HepG2 (cell line): ENCODE data around the gene CA10. TPM values are rescaled to one million over a fixed set of nuclear protein-coding genes. Genes with fewer than 3 reads are reported as not detected.

Experiments
- ATAC-seq: fragments of 200-7000 bp; cut with Tn5 transposase; 3 replicates; pipeline ENCODE4 v1.9.1; 2020; ENCODE audit warnings: mild to moderate bottlenecking, moderate library complexity
- BruUV-seq: library from RNA; stranded (reverse); fragments of 400-500 nt; replicated peaks from 2 replicates; lab custom pipeline; 2021; lab: Mats Ljungman, UMichigan
- CTCF ChIA-PET: fragments of 300-600 bp; formaldehyde crosslinking; extraction: SDS; loops from one replicate; lab custom pipeline; 2021; ENCODE audit warnings: low total read pairs, inconsistent platforms, low intra/inter-chr PET ratio; lab: Yijun Ruan, JAX
- POLR2A ChIA-PET: fragments of 350-600 bp; sonication (Branson Sonifier 250); formaldehyde crosslinking; loops from one replicate; lab custom pipeline; 2020; ENCODE audit warnings: antibody characterized with exemption, inconsistent platforms; lab: Yijun Ruan, JAX
- DNase-seq: peaks from one replicate; pipeline ENCODE4 v3.0.0-alpha.2; 2015; ENCODE audit warnings: low spot score
- FAIRE-seq: peaks from 3 replicates; lab custom pipeline; 2011; peaks lifted over from hg19 to GRCh38; lab: Jason Lieb, UNC
- H2AFZ ChIP-seq: one replicate; pipeline ENCODE4 v1.6.1; 2011; ENCODE audit warnings: low read length, inconsistent platforms
- H3K27ac ChIP-seq: fragments of 300-600 bp; 3 replicates; pipeline ENCODE4 v1.8.0; 2011; ENCODE audit warnings: mixed run types, mild to moderate bottlenecking, mixed read lengths, low read length, inconsistent platforms; ENCODE audit not compliant: insufficient read depth; ENCODE audit errors: extremely low read length
- H3K27me3 ChIP-seq, 2 experiments: fragments of 200-600 bp in 1 of 2; 2 replicates in 1 of 2; 3 replicates in 1 of 2; pipeline versions ENCODE4 v1.6.0 to v1.8.0; 2011; ENCODE audit warnings: low read length in 2 of 2, mild to moderate bottlenecking in 2 of 2, moderate library complexity in 2 of 2, inconsistent platforms in 1 of 2; ENCODE audit not compliant: insufficient read depth in 2 of 2, control insufficient read depth in 1 of 2
- H3K36me3 ChIP-seq, 2 experiments: fragments of 200-600 bp in 1 of 2; replicated peaks in 1 of 2; 2 replicates in 1 of 2; 3 replicates in 1 of 2; pipeline versions ENCODE4 v1.5.1 to v1.8.0; 2011; ENCODE audit warnings: low read length in 2 of 2, inconsistent platforms in 1 of 2; ENCODE audit not compliant: insufficient read depth in 2 of 2, control insufficient read depth in 1 of 2
- H3K4me1 ChIP-seq: 2 replicates; pipeline ENCODE4 v1.5.1; 2012; ENCODE audit warnings: low read length, inconsistent platforms; ENCODE audit not compliant: insufficient read depth
- H3K4me2 ChIP-seq: 2 replicates; pipeline ENCODE4 v1.6.0; 2011; ENCODE audit warnings: low read depth, low read length, inconsistent platforms
- H3K4me3 ChIP-seq, 3 experiments: fragments of 200-600 bp in 1 of 3; sonication (generic), shearing (Covaris generic) in 1 of 3; replicated peaks in 1 of 3; 2 replicates each; pipeline ENCODE4 v1.5.1; 2011 to 2016; ENCODE audit warnings: low read length in 3 of 3, inconsistent platforms in 2 of 3, low read depth in 2 of 3, mild to moderate bottlenecking in 2 of 3, control low read depth in 1 of 3, mixed read lengths in 1 of 3; ENCODE audit not compliant: insufficient read depth in 1 of 3
- H3K79me2 ChIP-seq: one replicate; pipeline ENCODE4 v1.6.1; 2011; ENCODE audit warnings: low read length, inconsistent platforms; ENCODE audit not compliant: insufficient read depth
- H3K9ac ChIP-seq: 2 replicates; pipeline ENCODE4 v1.6.0; 2011; ENCODE audit warnings: mild to moderate bottlenecking, low read depth, low read length, inconsistent platforms; ENCODE audit not compliant: insufficient read depth
- H3K9me3 ChIP-seq: 2 replicates; pipeline ENCODE4 v1.5.1; 2012; ENCODE audit warnings: mild to moderate bottlenecking, low read length
- H4K20me1 ChIP-seq: 2 replicates; pipeline ENCODE4 v1.6.0; 2011; ENCODE audit warnings: inconsistent platforms, mild to moderate bottlenecking, low read length, moderate library complexity; ENCODE audit not compliant: insufficient read depth
- ARHGAP35 ChIP-seq: sonication (generic); formaldehyde crosslinking; IDR thresholded peaks from 2 replicates; pipeline ENCODE4 v1.9.0; 2022; ENCODE audit warnings: mild to moderate bottlenecking, inconsistent platforms, moderate library complexity, missing genetic modification reagents, borderline replicate concordance
- HNRNPH1 ChIP-seq: fragments of 200-400 bp; formaldehyde crosslinking; optimal IDR thresholded peaks from 2 replicates; pipeline ENCODE3; 2017; ENCODE audit warnings: mild to moderate bottlenecking, low read depth, low read length
- HOXA7 ChIP-seq: sonication (generic); formaldehyde crosslinking; IDR thresholded peaks from 2 replicates; pipeline ENCODE4 v1.8.1; 2022; ENCODE audit warnings: mild to moderate bottlenecking, missing genetic modification reagents, moderate library complexity
- IKZF1 ChIP-seq: fragments of 450-650 bp; IDR thresholded peaks from 2 replicates; pipeline ENCODE4 v1.7.1; 2016
- SMAD1 ChIP-seq: sonication (generic); formaldehyde crosslinking; IDR thresholded peaks from 2 replicates; pipeline ENCODE4 v1.4.0; 2020; ENCODE audit warnings: missing genetic modification reagents, low read depth, mild to moderate bottlenecking, borderline replicate concordance
- TRIM24 ChIP-seq: sonication (generic); formaldehyde crosslinking; IDR thresholded peaks from 2 replicates; pipeline ENCODE4 v1.8.0; 2022; ENCODE audit warnings: mild to moderate bottlenecking, missing genetic modification reagents
- YY1 ChIP-seq: IDR thresholded peaks from 2 replicates; pipeline ENCODE4 v1.6.1; 2011; ENCODE audit warnings: low read length, low read depth, moderate library complexity, mild to moderate bottlenecking; ENCODE audit not compliant: insufficient read depth, insufficient replicate concordance
- ZMYM4 ChIP-seq: sonication (generic); formaldehyde crosslinking; IDR thresholded peaks from 2 replicates; pipeline ENCODE4 v1.8.1; 2023; ENCODE audit warnings: mild to moderate bottlenecking, missing genetic modification reagents
- ZNF251 ChIP-seq: sonication (generic); formaldehyde crosslinking; IDR thresholded peaks from 2 replicates; pipeline ENCODE4 v1.9.0; 2021; ENCODE audit warnings: mild to moderate bottlenecking, missing genetic modification reagents
- ZNF326 ChIP-seq: sonication (generic); formaldehyde crosslinking; IDR thresholded peaks from 2 replicates; pipeline ENCODE4 v1.4.0; 2020; ENCODE audit warnings: missing genetic modification reagents, borderline replicate concordance
- ZNF441 ChIP-seq: sonication (generic); formaldehyde crosslinking; IDR thresholded peaks from 2 replicates; pipeline ENCODE4 v1.7.0; 2021; ENCODE audit warnings: missing genetic modification reagents, borderline replicate concordance
- ZNF777 ChIP-seq: sonication (generic); formaldehyde crosslinking; IDR thresholded peaks from 2 replicates; pipeline ENCODE4 v1.4.0; 2020; ENCODE audit warnings: missing genetic modification reagents
- in situ Hi-C: cut with HindIII; loops from 2 replicates; pipeline ENCODE4 v1.10.0; 2017; ENCODE audit warnings: low pct_unique_long_range_greater_than_20kb; ENCODE audit not compliant: extremely low pct_ligation_motif_present
- intact Hi-C: fragments of 100-400 bp; cut with micrococcal nuclease; formaldehyde crosslinking; loops from one replicate; pipeline ENCODE4 v1.10.0; 2022; ENCODE audit not compliant: unreplicated experiment
- polyA plus RNA-seq, 8 experiments: library from polyadenylated mRNA; depleted of rRNA in 3 of 8; stranded (reverse) in 7 of 8; unstranded in 1 of 8; fragments of >200 nt; fragmentation: Illumina TruSeq in 4 of 8; extraction: Trizol in 4 of 8; gene quantifications; 2 replicates each; pipeline versions ENCODE4 v1.2.1 to v1.2.3, GENCODE V29; 2011 to 2016; ENCODE audit warnings: low read depth in 4 of 8, missing spikeins in 1 of 8, mixed read lengths in 1 of 8; ENCODE audit not compliant: insufficient read depth in 1 of 8
- total RNA-seq, 5 experiments: library from RNA; depleted of rRNA; stranded (reverse); fragments of >200 nt; fragmentation: Illumina TruSeq; extraction: Trizol; gene quantifications; 2 replicates each; pipeline ENCODE4 v1.2.3, GENCODE V29; 2016; ENCODE audit warnings: low read depth in 1 of 5
- TF ChIP-seq, protein P1 (sequence below): sonication (generic); formaldehyde crosslinking; IDR thresholded peaks from 2 replicates; pipeline ENCODE4 v1.4.0; 2020; ENCODE audit warnings: missing genetic modification reagents
- TF ChIP-seq, protein P2 (sequence below), 2 experiments: fragments of 450-650 bp in 1 of 2; sonication (generic) in 1 of 2; formaldehyde crosslinking; IDR thresholded peaks; 2 replicates each; pipeline versions ENCODE4 v1.5.0 to v1.8.0; 2020 to 2022; ENCODE audit warnings: mild to moderate bottlenecking in 1 of 2, missing genetic modification reagents in 1 of 2
- TF ChIP-seq, protein P3 (sequence below): sonication (generic); formaldehyde crosslinking; IDR thresholded peaks from 2 replicates; pipeline ENCODE4 v1.8.1; 2023; ENCODE audit warnings: missing genetic modification reagents, mild to moderate bottlenecking, borderline replicate concordance

Gene CA10
- total and polyA plus RNA-seq, 2 of the 13 experiments (the other 11 are each of a cell fraction or from before 2014, with no cell fraction given) = not detected

DNA sequence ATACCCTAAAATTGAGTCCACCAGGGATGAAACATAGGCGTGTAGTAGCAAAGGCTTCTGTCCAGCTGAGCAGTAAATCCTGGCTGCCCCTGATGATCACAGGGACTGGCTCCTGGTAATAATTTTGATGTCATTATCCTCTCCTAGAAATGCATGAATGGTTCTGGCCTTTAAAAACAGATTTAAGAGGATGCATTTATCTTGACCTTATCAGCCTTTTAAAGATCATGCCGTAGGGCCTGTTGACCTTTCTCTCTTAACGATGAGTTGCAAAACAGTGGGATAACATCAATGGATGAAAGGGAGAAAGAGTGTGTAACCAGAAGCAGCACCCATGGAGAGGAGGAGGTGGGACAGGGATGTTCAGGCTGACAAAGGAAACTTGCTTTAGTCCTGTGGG lies 128.5 kb downstream of the CA10 start (continued):
- no peak for TF ChIP-seq HNRNPH1

DNA sequence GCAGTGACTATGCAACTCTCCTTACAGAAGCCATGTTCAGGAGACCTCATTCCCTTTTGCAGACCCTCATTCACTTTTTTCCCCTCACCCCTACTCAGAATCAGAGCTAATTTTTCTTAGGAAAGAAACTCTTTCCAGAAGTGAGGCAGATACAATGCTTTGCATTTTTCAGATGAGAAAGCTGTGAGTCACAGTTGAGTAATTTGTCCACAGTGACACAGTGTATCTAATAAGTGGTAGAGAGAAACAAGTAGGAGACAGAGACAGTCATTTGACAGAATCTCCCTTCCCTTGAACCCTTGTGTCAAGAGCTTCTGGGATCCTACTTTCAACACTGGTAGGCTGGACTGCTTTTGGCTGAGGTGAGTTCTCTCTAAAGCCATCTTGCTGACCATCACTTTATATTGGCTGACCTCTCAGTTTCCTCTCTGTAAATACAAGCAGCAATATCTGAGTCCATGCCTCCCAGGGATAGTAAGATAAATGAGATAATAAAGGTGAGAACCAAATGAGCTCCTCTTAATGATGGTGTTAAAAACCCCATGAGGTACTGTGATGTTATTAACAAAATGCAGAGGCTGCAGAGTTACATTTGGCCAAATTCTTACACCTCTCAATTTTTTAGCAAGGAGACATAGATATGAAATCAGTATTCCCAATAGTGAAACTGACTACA lies 130.8 kb downstream of the CA10 start:
- no peak overlapping the region for H3K4me2 ChIP-seq
- ATAC-seq (no peak), FAIRE-seq (no peak), DNase-seq (no peak)
- BruUV-seq = no TSS peak
- H3K27ac ChIP-seq = no peak overlapping the region
- no peak overlapping the region for H2AFZ ChIP-seq
- H3K4me1 ChIP-seq = no peaks in the 10 kb centered on the region
- H3K9ac ChIP-seq = no peak overlapping the region
- H3K79me2 ChIP-seq = no peaks in the 10 kb centered on the region
- intact Hi-C loops (no loop called here), in situ Hi-C loops (no loop called here)
- ChIA-PET CTCF (no interaction called here), POLR2A (no interaction called here)
- no peaks in the 10 kb centered on the region for H4K20me1 ChIP-seq
- H3K27me3 ChIP-seq = no peaks in the 10 kb centered on the region
- no peaks in the 10 kb centered on the region for H3K36me3 ChIP-seq
- H3K9me3 ChIP-seq = peaks cover 21% of the 10 kb centered on the region; the same call in 1 of the 2 replicates
- H3K4me3 ChIP-seq = no peak overlapping the region
- no peak for TF ChIP-seq ZNF441 (CRISPR knock-in tag)
- no peak for TF ChIP-seq TRIM24 (CRISPR knock-in tag)
- no peak for TF ChIP-seq ARHGAP35 (CRISPR knock-in tag)
- TF ChIP-seq SMAD1 (CRISPR knock-in tag) = no peak
- no peak for TF ChIP-seq ZNF777 (CRISPR knock-in tag)
- no peak for TF ChIP-seq ZNF251 (CRISPR knock-in tag)
- TF ChIP-seq IKZF1 = no peak
- TF ChIP-seq ZNF326 (CRISPR knock-in tag) = no peak
- TF ChIP-seq, protein P1, sequence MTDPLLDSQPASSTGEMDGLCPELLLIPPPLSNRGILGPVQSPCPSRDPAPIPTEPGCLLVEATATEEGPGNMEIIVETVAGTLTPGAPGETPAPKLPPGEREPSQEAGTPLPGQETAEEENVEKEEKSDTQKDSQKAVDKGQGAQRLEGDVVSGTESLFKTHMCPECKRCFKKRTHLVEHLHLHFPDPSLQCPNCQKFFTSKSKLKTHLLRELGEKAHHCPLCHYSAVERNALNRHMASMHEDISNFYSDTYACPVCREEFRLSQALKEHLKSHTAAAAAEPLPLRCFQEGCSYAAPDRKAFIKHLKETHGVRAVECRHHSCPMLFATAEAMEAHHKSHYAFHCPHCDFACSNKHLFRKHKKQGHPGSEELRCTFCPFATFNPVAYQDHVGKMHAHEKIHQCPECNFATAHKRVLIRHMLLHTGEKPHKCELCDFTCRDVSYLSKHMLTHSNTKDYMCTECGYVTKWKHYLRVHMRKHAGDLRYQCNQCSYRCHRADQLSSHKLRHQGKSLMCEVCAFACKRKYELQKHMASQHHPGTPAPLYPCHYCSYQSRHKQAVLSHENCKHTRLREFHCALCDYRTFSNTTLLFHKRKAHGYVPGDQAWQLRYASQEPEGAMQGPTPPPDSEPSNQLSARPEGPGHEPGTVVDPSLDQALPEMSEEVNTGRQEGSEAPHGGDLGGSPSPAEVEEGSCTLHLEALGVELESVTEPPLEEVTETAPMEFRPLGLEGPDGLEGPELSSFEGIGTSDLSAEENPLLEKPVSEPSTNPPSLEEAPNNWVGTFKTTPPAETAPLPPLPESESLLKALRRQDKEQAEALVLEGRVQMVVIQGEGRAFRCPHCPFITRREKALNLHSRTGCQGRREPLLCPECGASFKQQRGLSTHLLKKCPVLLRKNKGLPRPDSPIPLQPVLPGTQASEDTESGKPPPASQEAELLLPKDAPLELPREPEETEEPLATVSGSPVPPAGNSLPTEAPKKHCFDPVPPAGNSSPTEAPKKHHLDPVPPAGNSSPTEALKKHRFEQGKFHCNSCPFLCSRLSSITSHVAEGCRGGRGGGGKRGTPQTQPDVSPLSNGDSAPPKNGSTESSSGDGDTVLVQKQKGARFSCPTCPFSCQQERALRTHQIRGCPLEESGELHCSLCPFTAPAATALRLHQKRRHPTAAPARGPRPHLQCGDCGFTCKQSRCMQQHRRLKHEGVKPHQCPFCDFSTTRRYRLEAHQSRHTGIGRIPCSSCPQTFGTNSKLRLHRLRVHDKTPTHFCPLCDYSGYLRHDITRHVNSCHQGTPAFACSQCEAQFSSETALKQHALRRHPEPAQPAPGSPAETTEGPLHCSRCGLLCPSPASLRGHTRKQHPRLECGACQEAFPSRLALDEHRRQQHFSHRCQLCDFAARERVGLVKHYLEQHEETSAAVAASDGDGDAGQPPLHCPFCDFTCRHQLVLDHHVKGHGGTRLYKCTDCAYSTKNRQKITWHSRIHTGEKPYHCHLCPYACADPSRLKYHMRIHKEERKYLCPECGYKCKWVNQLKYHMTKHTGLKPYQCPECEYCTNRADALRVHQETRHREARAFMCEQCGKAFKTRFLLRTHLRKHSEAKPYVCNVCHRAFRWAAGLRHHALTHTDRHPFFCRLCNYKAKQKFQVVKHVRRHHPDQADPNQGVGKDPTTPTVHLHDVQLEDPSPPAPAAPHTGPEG (CRISPR knock-in tag) = no peak
- no peak for TF ChIP-seq ZMYM4 (CRISPR knock-in tag)
- TF ChIP-seq HOXA7 (CRISPR knock-in tag) = no peak
- TF ChIP-seq, protein P2, sequence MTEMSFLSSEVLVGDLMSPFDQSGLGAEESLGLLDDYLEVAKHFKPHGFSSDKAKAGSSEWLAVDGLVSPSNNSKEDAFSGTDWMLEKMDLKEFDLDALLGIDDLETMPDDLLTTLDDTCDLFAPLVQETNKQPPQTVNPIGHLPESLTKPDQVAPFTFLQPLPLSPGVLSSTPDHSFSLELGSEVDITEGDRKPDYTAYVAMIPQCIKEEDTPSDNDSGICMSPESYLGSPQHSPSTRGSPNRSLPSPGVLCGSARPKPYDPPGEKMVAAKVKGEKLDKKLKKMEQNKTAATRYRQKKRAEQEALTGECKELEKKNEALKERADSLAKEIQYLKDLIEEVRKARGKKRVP (CRISPR knock-in tag; IDR thresholded peaks at IDR 0.05) = no peak
- TF ChIP-seq, protein P3, sequence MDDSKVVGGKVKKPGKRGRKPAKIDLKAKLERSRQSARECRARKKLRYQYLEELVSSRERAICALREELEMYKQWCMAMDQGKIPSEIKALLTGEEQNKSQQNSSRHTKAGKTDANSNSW (CRISPR knock-in tag) = no peak
- TF ChIP-seq YY1 = no peak
